ENCODE results near the gene A2ML1.

Gene A2ML1

DNA sequence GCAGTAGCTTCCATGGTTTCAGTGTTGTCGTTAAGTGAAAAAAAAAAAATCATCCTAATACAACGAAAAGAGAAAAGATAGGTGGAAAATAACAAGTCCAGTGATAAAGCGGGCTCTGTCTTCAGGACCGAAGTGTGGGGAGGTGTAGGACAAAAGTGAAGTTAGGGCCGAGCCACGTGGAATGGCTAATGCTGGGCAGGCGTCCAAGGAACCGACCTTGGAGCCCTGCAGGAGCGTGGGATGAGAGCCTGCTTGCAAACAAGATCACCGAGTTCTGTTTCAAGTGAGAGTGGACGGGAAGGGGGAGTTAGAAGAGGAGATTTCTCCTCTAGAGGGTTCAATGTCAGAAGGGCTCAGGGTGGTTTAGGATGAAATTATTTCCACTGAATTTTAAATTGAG, 22.2 kb downstream of the A2ML1 start:
- H3K27me3 ChIP-seq (ENCODE audit: insufficient read depth, low read length, poor library complexity, severe bottlenecking) = no peaks in the 10 kb centered on the region
- H3K9me3 ChIP-seq (ENCODE audit: insufficient read depth, low read depth, low read length) = no peaks in the 10 kb centered on the region
- no peaks in the 10 kb centered on the region for H3F3A ChIP-seq (ENCODE audit: low read depth)
- H3K4me1 ChIP-seq (ENCODE audit: insufficient read depth, low read length, poor library complexity, severe bottlenecking) = no peaks in the 10 kb centered on the region
- no peaks in the 10 kb centered on the region for H3K79me2 ChIP-seq (ENCODE audit: insufficient read depth, low read length)
- no peak overlapping the region for H3K4me3 ChIP-seq (ENCODE audit: low read length, poor library complexity, severe bottlenecking)
- no peak overlapping the region for H3K9ac ChIP-seq (ENCODE audit: low read depth, low read length, poor library complexity, severe bottlenecking)
- H4K20me1 ChIP-seq (ENCODE audit: insufficient read depth, low read length, poor library complexity, severe bottlenecking) = no peaks in the 10 kb centered on the region
- no peaks in the 10 kb centered on the region for H3K36me3 ChIP-seq (ENCODE audit: insufficient read depth, low read length)
- no peaks in the 10 kb centered on the region for H3K9me2 ChIP-seq (replicated peaks; ENCODE audit: low read depth, low read length)
- TF ChIP-seq EZH2phosphoT487 (IDR thresholded peaks at IDR 0.05; ENCODE audit: borderline replicate concordance) (no peak), CTCF (conservative IDR thresholded peaks at IDR 0.05; ENCODE audit: low read length) (no peak)
- no peak overlapping the region for H2AFZ ChIP-seq (ENCODE audit: low read length)
- H3K4me2 ChIP-seq (ENCODE audit: low read depth, low read length, poor library complexity, severe bottlenecking) = no peak overlapping the region

DNA sequence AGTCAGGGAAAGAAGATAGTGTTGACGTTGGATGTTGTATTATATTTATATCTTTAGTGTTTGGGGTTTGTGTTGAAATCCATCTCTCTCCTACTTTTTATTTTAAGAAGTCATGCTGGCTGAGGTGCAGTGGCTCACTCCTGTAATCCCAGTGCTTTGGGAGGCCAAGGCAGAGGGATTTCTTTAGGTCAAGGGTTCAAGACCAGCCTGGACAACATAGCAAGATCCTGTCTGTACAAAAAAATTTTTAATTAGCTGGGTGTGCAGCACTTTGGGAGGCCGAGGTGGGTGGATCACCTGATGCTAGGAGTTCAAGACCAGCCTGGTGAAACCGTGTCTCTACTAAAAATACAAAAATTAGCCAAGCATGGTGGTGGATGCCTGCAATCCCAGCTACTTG, 23.9 kb downstream of the A2ML1 start:
- TF ChIP-seq EZH2phosphoT487 (IDR thresholded peaks at IDR 0.05; ENCODE audit: borderline replicate concordance) (no peak), CTCF (conservative IDR thresholded peaks at IDR 0.05; ENCODE audit: low read length) (no peak)

GRCh38 chr12:8847435-8847834, 25.0 kb downstream of the A2ML1 start:
- Histone ChIP-seq H2AFZ (ENCODE audit: low read length) (no peak overlapping the region), H3K36me3 (ENCODE audit: insufficient read depth, low read length) (no peaks in the 10 kb centered on the region), H3K27me3 (ENCODE audit: insufficient read depth, low read length, poor library complexity, severe bottlenecking) (no peaks in the 10 kb centered on the region), H3K79me2 (ENCODE audit: insufficient read depth, low read length) (no peaks in the 10 kb centered on the region), H3K9ac (ENCODE audit: low read depth, low read length, poor library complexity, severe bottlenecking) (no peak overlapping the region), H3K4me2 (ENCODE audit: low read depth, low read length, poor library complexity, severe bottlenecking) (no peak overlapping the region), H3K9me2 (replicated peaks; ENCODE audit: low read depth, low read length) (no peaks in the 10 kb centered on the region), H3K9me3 (ENCODE audit: insufficient read depth, low read depth, low read length) (no peaks in the 10 kb centered on the region), H4K20me1 (ENCODE audit: insufficient read depth, low read length, poor library complexity, severe bottlenecking) (no peaks in the 10 kb centered on the region), H3K4me3 (ENCODE audit: low read length, poor library complexity, severe bottlenecking) (no peak overlapping the region), H3K4me1 (ENCODE audit: insufficient read depth, low read length, poor library complexity, severe bottlenecking) (no peaks in the 10 kb centered on the region), H3F3A (ENCODE audit: low read depth) (no peaks in the 10 kb centered on the region)
- TF ChIP-seq EZH2phosphoT487 (IDR thresholded peaks at IDR 0.05; ENCODE audit: borderline replicate concordance) (no peak), CTCF (conservative IDR thresholded peaks at IDR 0.05; ENCODE audit: low read length) (no peak)

More for the DNA sequence above, 23.9 kb downstream of the A2ML1 start:
- Histone ChIP-seq H4K20me1 (ENCODE audit: insufficient read depth, low read length, poor library complexity, severe bottlenecking) (no peaks in the 10 kb centered on the region), H3K4me2 (ENCODE audit: low read depth, low read length, poor library complexity, severe bottlenecking) (no peak overlapping the region), H2AFZ (ENCODE audit: low read length) (no peak overlapping the region), H3K79me2 (ENCODE audit: insufficient read depth, low read length) (no peaks in the 10 kb centered on the region), H3K4me1 (ENCODE audit: insufficient read depth, low read length, poor library complexity, severe bottlenecking) (no peaks in the 10 kb centered on the region), H3K9me2 (replicated peaks; ENCODE audit: low read depth, low read length) (no peaks in the 10 kb centered on the region), H3K36me3 (ENCODE audit: insufficient read depth, low read length) (no peaks in the 10 kb centered on the region), H3K9ac (ENCODE audit: low read depth, low read length, poor library complexity, severe bottlenecking) (no peak overlapping the region), H3K4me3 (ENCODE audit: low read length, poor library complexity, severe bottlenecking) (no peak overlapping the region), H3K9me3 (ENCODE audit: insufficient read depth, low read depth, low read length) (no peaks in the 10 kb centered on the region), H3K27me3 (ENCODE audit: insufficient read depth, low read length, poor library complexity, severe bottlenecking) (no peaks in the 10 kb centered on the region), H3F3A (ENCODE audit: low read depth) (no peaks in the 10 kb centered on the region)

Data from Loucy (cell line).